Activated CD8-positive, alpha-beta T cell treated with anti-CD3 and anti-CD28 coated beads for 36 hours (primary cell): ENCODE data around the gene DGAT2. TPM values are rescaled to one million over a fixed set of nuclear protein-coding genes. Genes with fewer than 3 reads are reported as not detected.

ENCODE experiments used
- ATAC-seq: fragments of 200-7000 bp; cut with Tn5 transposase; one replicate; pipeline ENCODE4 v1.10.0; 2021; ENCODE audit warnings: mild to moderate bottlenecking, moderate library complexity
- CTCF ChIA-PET: fragments of 350-600 bp; sonication (Branson Sonifier 250); formaldehyde crosslinking; loops from one replicate; lab custom pipeline; 2021; ENCODE audit warnings: antibody characterized with exemption; lab: Charles Lee
- POLR2A ChIA-PET: fragments of 350-600 bp; sonication (Branson Sonifier 250); formaldehyde crosslinking; loops from one replicate; lab custom pipeline; 2021; ENCODE audit warnings: antibody characterized with exemption; lab: Charles Lee
- DNase-seq: peaks from one replicate; pipeline ENCODE4 v3.0.0-alpha.2; 2020
- H3K27ac Mint-ChIP-seq: one replicate; pipeline ENCODE4 v1.8.0; 2021; ENCODE audit warnings: mild to moderate bottlenecking, mixed read lengths
- H3K27me3 Mint-ChIP-seq: one replicate; pipeline ENCODE4 v1.8.0; 2021; ENCODE audit warnings: mixed read lengths
- H3K36me3 Mint-ChIP-seq: one replicate; pipeline ENCODE4 v1.8.0; 2021; ENCODE audit warnings: low read depth, mixed read lengths
- H3K4me1 Mint-ChIP-seq: one replicate; pipeline ENCODE4 v1.8.0; 2021; ENCODE audit warnings: low read depth, mixed read lengths
- H3K4me3 Mint-ChIP-seq: one replicate; pipeline ENCODE4 v1.8.0; 2021; ENCODE audit warnings: mild to moderate bottlenecking, moderate library complexity, mixed read lengths
- H3K9me3 Mint-ChIP-seq: one replicate; pipeline ENCODE4 v1.8.0; 2021; ENCODE audit warnings: mixed read lengths
- CTCF ChIP-seq: fragments of 200-600 bp; IDR thresholded peaks from one replicate; pipeline ENCODE4 v1.8.0; 2022; ENCODE audit warnings: antibody characterized with exemption, mild to moderate bottlenecking
- intact Hi-C: fragments of 100-400 bp; cut with micrococcal nuclease; formaldehyde crosslinking; loops from one replicate; pipeline ENCODE4 v1.10.0; 2022
- total RNA-seq, 2 experiments: library from RNA; stranded (reverse); gene quantifications; one replicate each; pipeline ENCODE4 v1.2.3, GENCODE V29; 2021

Gene DGAT2
- total RNA-seq, 2 experiments from 2014 or later = 1.7 to 1.8 TPM

- no peaks in the 10 kb centered on the region for H3K36me3 Mint-ChIP-seq
- no peaks in the 10 kb centered on the region for H3K4me1 Mint-ChIP-seq
- H3K27me3 Mint-ChIP-seq = peaks cover 4% of the 10 kb centered on the region
- no peak overlapping the region for H3K4me3 Mint-ChIP-seq
- DNase-seq = no peak
- POLR2A ChIA-PET = no interaction called here
- TF ChIP-seq CTCF = no peak
- intact Hi-C loops = no loop called here
- peak; percentile 79 for ATAC-seq
- no peak overlapping the region for H3K27ac Mint-ChIP-seq
- H3K9me3 Mint-ChIP-seq = no peaks in the 10 kb centered on the region
- CTCF ChIA-PET = interaction anchor here (1.7 kb wide), 1 partner anchor 28 kb away, joined by 4 read pairs; no protein-coding TSS in a partner anchor
Measured at GRCh38 chr11:75733431-75734107, 35.0 kb upstream of the DGAT2 start.

GRCh38 chr11:75734491-75735180 is 33.9 kb upstream of the DGAT2 start:
- Mint-ChIP-seq H3K27me3 (peaks cover 4% of the 10 kb centered on the region), H3K36me3 (no peaks in the 10 kb centered on the region), H3K4me3 (no peak overlapping the region), H3K9me3 (no peaks in the 10 kb centered on the region), H3K27ac (no peak overlapping the region), H3K4me1 (no peaks in the 10 kb centered on the region)
- no peak for DNase-seq
- ChIA-PET POLR2A (no interaction called here), CTCF (interaction anchor here (1.6 to 1.7 kb wide), 2 partner anchors 29 to 68 kb away, joined by 4 to 5 read pairs; no protein-coding TSS in a partner anchor)
- peak; percentile 47 for ATAC-seq
- intact Hi-C loops = no loop called here
- TF ChIP-seq CTCF = no peak

- Mint-ChIP-seq H3K27me3 (peaks cover 4% of the 10 kb centered on the region), H3K4me3 (no peak overlapping the region), H3K4me1 (no peaks in the 10 kb centered on the region), H3K27ac (no peak overlapping the region), H3K9me3 (no peaks in the 10 kb centered on the region), H3K36me3 (no peaks in the 10 kb centered on the region)
- intact Hi-C loops = no loop called here
- ChIA-PET CTCF (interaction anchor here (0.6 to 1.7 kb wide), 3 partner anchors 29 to 226 kb away, joined by 3 to 5 read pairs (median 4); no protein-coding TSS in a partner anchor), POLR2A (no interaction called here)
- no peak for DNase-seq
- TF ChIP-seq CTCF = no peak
- ATAC-seq = no peak
Measured at GRCh38 chr11:75735181-75735845, 33.3 kb upstream of the DGAT2 start.

GRCh38 chr11:75737314-75737713 is 31.3 kb upstream of the DGAT2 start:
- DNase-seq = no peak
- Mint-ChIP-seq H3K27me3 (peaks cover 4% of the 10 kb centered on the region), H3K36me3 (no peaks in the 10 kb centered on the region), H3K27ac (no peak overlapping the region), H3K4me3 (no peak overlapping the region), H3K9me3 (no peaks in the 10 kb centered on the region), H3K4me1 (no peaks in the 10 kb centered on the region)
- intact Hi-C loops = no loop called here
- TF ChIP-seq CTCF = no peak
- CTCF ChIA-PET = interaction anchor here (3.6 kb wide), 1 partner anchor 14 kb away, joined by 13 read pairs; no protein-coding TSS in a partner anchor
- POLR2A ChIA-PET = no interaction called here
- no peak for ATAC-seq
